ENCODE data around the gene HMGXB4. TPM values are rescaled to one million over a fixed set of nuclear protein-coding genes. Genes with fewer than 3 reads are reported as not detected.

The HMGXB4 gene
- total RNA-seq, 4 donors from 2014 or later: 13.8 to 24.7 (median 19.9) TPM

DNA sequence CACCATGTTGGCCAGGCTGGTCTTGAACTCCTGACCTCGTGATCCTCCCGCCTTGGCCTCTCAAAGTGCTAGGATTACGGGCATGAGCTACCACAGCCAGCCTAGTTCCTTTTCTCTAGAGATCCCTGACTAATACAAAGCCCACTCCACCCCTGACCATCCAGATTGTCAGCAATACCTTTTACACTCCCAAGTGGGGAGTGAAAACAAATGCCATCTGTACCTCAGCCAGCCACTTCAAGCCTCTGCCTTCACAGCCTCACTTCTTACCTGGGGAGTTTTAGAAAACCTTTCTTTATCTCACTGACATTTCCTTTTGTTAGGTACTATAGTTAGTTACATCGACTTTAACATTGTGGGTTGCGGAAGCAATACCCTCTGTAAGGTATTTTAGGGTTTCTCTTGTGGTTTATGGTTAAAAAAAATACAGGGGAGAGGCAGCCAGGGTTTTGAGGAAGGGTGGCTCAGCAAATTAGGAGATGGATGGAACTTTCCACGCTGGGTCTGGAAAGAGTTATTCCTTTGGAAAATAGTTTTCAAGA is 51.3 kb downstream of the HMGXB4 start:
- DNase-seq: no peak
- no peaks in the 10 kb centered on the region for H3K9me3 ChIP-seq
- no peaks in the 10 kb centered on the region for H3K27me3 ChIP-seq
- intact Hi-C loops (cut with DNase I): no loop called here
- H3K4me3 ChIP-seq (replicated peaks in 1 of 3): no peak overlapping the region
- H3K27ac ChIP-seq: no peak overlapping the region
- 86 to 89% methylated on average over 6 of the region's 6 CpGs for WGBS, 2 donors
- H3K4me1 ChIP-seq: peaks cover 17 to 19% of the 10 kb centered on the region in 2 donors
- TF ChIP-seq, protein P1, sequence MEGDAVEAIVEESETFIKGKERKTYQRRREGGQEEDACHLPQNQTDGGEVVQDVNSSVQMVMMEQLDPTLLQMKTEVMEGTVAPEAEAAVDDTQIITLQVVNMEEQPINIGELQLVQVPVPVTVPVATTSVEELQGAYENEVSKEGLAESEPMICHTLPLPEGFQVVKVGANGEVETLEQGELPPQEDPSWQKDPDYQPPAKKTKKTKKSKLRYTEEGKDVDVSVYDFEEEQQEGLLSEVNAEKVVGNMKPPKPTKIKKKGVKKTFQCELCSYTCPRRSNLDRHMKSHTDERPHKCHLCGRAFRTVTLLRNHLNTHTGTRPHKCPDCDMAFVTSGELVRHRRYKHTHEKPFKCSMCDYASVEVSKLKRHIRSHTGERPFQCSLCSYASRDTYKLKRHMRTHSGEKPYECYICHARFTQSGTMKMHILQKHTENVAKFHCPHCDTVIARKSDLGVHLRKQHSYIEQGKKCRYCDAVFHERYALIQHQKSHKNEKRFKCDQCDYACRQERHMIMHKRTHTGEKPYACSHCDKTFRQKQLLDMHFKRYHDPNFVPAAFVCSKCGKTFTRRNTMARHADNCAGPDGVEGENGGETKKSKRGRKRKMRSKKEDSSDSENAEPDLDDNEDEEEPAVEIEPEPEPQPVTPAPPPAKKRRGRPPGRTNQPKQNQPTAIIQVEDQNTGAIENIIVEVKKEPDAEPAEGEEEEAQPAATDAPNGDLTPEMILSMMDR (IDR thresholded peaks at IDR 0.05): no peak
- no peak for TF ChIP-seq POLR2A (IDR thresholded peaks at IDR 0.05)
- no peaks in the 10 kb centered on the region for H3K36me3 ChIP-seq

- TF ChIP-seq POLR2A (IDR thresholded peaks at IDR 0.05): no peak
- TF ChIP-seq, protein P1 (IDR thresholded peaks at IDR 0.05): no peak
- Histone ChIP-seq H3K36me3 (no peaks in the 10 kb centered on the region), H3K27me3 (no peaks in the 10 kb centered on the region), H3K4me3 (replicated peaks in 1 of 3) (no peak overlapping the region), H3K27ac (peak overlapping the region in 1 of 3 donors; percentile 7), H3K9me3 (no peaks in the 10 kb centered on the region), H3K4me1 (peaks cover 32 to 42% of the 10 kb centered on the region in 2 donors)
- intact Hi-C loops (cut with DNase I): no loop called here
- DNase-seq: no peak
- 67 to 82% methylated on average over 17 to 18 of the region's 18 CpGs for WGBS, 2 donors
Observed at GRCh38 chr22:35310556-35311550, 53.6 kb downstream of the HMGXB4 start.

DNA sequence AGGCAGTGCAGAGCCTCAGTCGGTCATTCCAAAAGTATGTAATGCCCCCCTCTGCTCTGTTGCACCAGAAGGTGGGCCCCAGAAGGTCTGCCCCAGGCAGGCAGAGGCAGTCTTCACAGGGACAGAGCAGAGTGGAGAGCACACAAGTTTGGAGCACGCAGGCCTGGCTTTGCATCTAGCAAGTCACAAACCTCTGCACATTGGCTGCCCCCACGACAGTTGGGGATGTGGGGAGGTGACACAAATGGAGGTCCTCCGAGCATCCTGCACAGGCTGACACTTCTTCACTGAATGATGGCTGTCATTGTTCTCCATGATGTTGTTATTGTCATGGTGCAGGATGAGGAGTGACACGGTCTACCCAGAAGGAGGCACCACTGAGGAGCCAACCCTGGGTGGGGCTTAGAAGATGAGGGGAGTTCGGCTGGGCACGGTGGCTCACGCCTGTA is 54.3 kb downstream of the HMGXB4 start:
- 84 to 96% methylated on average over 5 to 8 of the region's 8 CpGs for WGBS, 2 donors
- TF ChIP-seq POLR2A (IDR thresholded peaks at IDR 0.05): no peak
- TF ChIP-seq, protein P1 (IDR thresholded peaks at IDR 0.05): no peak
- no peaks in the 10 kb centered on the region for H3K27me3 ChIP-seq
- DNase-seq: no peak
- H3K4me3 ChIP-seq (replicated peaks in 1 of 3): no peak overlapping the region
- intact Hi-C loops (cut with DNase I): no loop called here
- H3K9me3 ChIP-seq: no peaks in the 10 kb centered on the region
- peak overlapping the region in 1 of 3 donors; percentile 7 for H3K27ac ChIP-seq
- peaks cover 32 to 47% of the 10 kb centered on the region in 2 donors for H3K4me1 ChIP-seq
- no peaks in the 10 kb centered on the region for H3K36me3 ChIP-seq

DNA sequence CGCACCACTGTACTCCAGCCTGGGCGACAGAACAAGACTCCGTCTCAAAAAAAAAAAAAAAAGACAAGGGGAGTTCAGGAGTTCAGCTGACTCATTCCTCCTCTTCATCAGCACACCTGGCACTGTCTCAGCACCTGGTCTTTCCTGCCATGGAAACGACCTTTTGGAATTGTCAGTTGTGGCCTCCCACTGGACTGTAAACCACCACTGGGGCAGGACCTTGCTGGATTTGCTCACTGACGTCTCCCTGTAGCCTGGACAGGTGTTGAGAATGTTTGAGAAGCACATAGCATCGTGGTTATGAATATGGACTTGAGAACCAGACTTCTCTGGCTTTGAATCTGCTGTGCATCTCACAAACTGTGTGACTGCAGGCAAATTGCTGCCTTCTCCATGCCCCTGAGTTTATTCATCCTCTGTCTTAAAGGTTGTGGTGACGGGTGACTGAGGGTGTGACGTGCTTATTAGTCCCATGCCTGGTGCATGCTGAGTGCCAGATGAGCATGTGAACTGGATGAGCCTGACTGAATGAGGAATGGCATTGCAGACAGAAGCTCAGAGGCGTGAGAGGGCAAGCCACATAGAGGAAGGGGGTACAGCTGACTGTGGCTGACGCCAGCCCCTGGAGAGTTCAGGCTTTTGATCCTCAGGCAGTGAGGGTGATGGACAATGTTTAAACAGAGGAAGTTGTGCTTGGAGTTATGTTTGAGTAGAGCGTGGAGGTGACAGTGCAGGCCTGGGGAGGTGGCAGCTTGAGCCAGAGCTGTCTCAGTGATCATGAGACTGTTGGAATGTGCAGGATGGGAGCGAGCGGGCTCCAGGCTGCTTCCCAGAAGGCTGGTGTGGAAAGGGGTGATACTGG is 55.1 kb downstream of the HMGXB4 start:
- DNase-seq: peak; percentile 32 to 52
- Histone ChIP-seq H3K27ac (peak overlapping the region; percentile 73 to 88 (median 78)), H3K36me3 (no peaks in the 10 kb centered on the region), H3K9me3 (no peaks in the 10 kb centered on the region), H3K27me3 (no peaks in the 10 kb centered on the region), H3K4me3 (replicated peaks in 1 of 3) (no peak overlapping the region), H3K4me1 (peaks cover 32 to 47% of the 10 kb centered on the region in 2 donors)
- intact Hi-C loops (cut with DNase I): no loop called here
- WGBS, 2 donors: 81 to 86% methylated on average over 13 of the region's 13 CpGs
- TF ChIP-seq POLR2A (IDR thresholded peaks at IDR 0.05): no peak
- TF ChIP-seq, protein P1 (IDR thresholded peaks at IDR 0.05): no peak

Measured in thyroid gland (tissue), 4 donors.